Esophagus (tissue), 2 donors: ENCODE results near the gene NIT2. TPM values are rescaled to one million over a fixed set of nuclear protein-coding genes. Genes with fewer than 3 reads are reported as not detected.
"Not testable (repeated sequence)": the region's sequence is repeated elsewhere in the genome, so short reads cannot be mapped to it uniquely, and the experiment has no call there.

Experiments used
- H3K27ac ChIP-seq, 2 donors: one replicate each; pipeline ENCODE4 v1.5.1; 2013; ENCODE audit warnings: low read depth in 2 of 2, mild to moderate bottlenecking in 2 of 2, inconsistent platforms in 1 of 2, low read length in 1 of 2, moderate library complexity in 1 of 2
- H3K27me3 ChIP-seq, 2 donors: one replicate each; pipeline ENCODE4 v1.6.1; 2013; ENCODE audit warnings: low read length in 2 of 2, control low read depth in 1 of 2, mild to moderate bottlenecking in 1 of 2; ENCODE audit not compliant: insufficient read depth in 2 of 2, control insufficient read depth in 1 of 2
- H3K36me3 ChIP-seq, 2 donors: one replicate each; pipeline ENCODE4 v1.6.1; 2013; ENCODE audit warnings: low read length in 1 of 2; ENCODE audit not compliant: control insufficient read depth in 2 of 2, insufficient read depth in 2 of 2
- H3K4me1 ChIP-seq, 2 donors: one replicate each; pipeline ENCODE4 v1.6.1; 2013; ENCODE audit warnings: low read length in 1 of 2; ENCODE audit not compliant: control insufficient read depth in 2 of 2, insufficient read depth in 2 of 2
- H3K4me3 ChIP-seq, 2 donors: one replicate each; pipeline ENCODE4 v1.5.1; 2013; ENCODE audit warnings: low read length in 2 of 2, mild to moderate bottlenecking in 2 of 2, low read depth in 1 of 2, moderate library complexity in 1 of 2
- H3K9me3 ChIP-seq, 2 donors: one replicate each; pipeline ENCODE4 v1.6.1; 2013; ENCODE audit warnings: mild to moderate bottlenecking in 2 of 2, low read depth in 1 of 2, low read length in 1 of 2, moderate library complexity in 1 of 2; ENCODE audit not compliant: control insufficient read depth in 2 of 2, insufficient read depth in 1 of 2
- WGBS, 2 donors: extraction: QIAGEN DNeasy Blood & Tissue Kit; methylation state at CpG; one replicate each; pipeline ENCODE4 v1.1.7; 2013; 5-methylcytosine and 5-hydroxymethylcytosine counted together
- polyA plus RNA-seq, 2 donors: library from polyadenylated mRNA; stranded (reverse); fragments of 200-250 nt; gene quantifications; one replicate each; pipeline ENCODE4 v1.2.3, GENCODE V29; 2013
- donor health status: healthy with polysubstance abuse.
- donor health status: Bipolar disorder and iron deficiency.

The NIT2 gene
- polyA plus RNA-seq, 2 donors = 25.3 to 35.8 TPM

DNA sequence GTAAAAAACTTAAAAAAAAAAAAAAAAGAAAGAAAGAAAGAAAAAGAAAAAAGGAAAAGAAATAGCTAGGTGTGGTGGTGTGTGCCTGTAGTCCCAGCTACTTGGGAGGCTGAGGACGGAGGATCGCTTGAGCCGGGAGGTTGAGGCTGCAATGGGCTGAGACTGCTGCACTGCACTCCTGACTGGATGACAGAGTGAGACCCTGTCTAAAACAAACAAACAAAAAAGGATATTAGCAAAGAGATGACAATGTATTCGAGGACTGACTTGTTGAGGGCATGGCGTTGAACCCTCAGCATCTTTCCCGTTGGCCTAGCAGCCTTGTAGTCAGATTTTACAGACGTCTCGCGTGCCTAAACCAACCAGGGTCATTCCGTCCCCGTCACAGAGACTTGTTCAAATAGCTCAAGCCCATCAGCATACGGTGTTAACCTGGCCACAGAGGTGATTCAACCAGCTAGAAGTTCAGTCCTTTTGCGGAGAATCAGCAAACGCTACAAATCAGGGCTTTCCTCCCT, 528 bp upstream of the NIT2 start:
- 38 to 42% methylated on average over 14 of the region's 14 CpGs for WGBS, 2 donors
- H3K36me3 ChIP-seq = no peaks in the 10 kb centered on the region
- peaks cover 0 to 3% of the 10 kb centered on the region in 2 donors for H3K4me1 ChIP-seq
- no peaks in the 10 kb centered on the region for H3K9me3 ChIP-seq
- no peaks in the 10 kb centered on the region for H3K27me3 ChIP-seq
- peak overlapping the region; percentile 77 to 80 for H3K27ac ChIP-seq
- peak overlapping the region; percentile 76 to 93 for H3K4me3 ChIP-seq

DNA sequence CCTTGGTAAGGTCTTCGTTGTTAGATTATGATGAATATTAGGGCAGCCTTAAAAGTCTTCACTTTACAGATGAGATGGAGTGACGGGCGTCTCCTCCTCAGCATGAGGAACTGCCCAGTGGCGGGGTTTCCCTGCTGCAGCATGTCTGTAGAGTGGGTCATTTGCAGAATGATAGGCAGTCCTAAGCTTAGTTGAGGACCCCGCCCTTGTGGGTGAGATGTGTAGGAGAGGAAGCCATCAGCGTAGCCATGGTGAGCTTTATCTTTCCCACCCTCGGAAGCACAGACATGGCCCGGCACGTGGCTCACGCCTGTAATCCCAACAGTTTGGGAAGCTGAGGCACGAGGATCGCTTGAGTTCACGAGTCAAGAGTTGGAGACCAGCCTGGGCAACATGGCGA, 877 bp downstream of the NIT2 start:
- WGBS, 2 donors = 64 to 65% methylated on average over 14 of the region's 14 CpGs
- peaks cover 0 to 3% of the 10 kb centered on the region in 2 donors for H3K4me1 ChIP-seq
- no peak overlapping the region for H3K27ac ChIP-seq
- H3K36me3 ChIP-seq = no peaks in the 10 kb centered on the region
- no peaks in the 10 kb centered on the region for H3K9me3 ChIP-seq
- no peaks in the 10 kb centered on the region for H3K27me3 ChIP-seq
- peak overlapping the region in 1 of 2 donors; percentile 93 for H3K4me3 ChIP-seq

DNA sequence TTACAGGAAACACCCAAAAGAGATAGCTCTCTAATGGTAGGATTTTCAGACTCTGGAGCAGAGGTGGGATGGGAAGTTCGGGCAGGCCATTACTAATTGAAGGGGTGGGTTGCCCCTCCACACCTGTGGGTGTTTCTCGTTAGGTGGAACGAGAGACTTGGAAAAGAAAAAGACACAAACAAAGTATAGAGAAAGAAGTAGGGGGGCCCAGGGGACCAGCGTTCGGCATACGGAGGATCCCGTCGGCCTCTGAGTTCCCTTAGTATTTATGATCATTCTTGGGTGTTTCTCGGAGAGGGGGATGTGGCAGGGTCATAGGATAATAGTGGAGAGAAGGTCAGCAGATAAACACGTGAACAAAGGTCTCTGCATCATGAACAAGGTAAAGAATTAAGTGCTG, 1.7 kb downstream of the NIT2 start:
- H3K4me3 ChIP-seq, H3K4me1 ChIP-seq, H3K27ac ChIP-seq, H3K36me3 ChIP-seq, H3K27me3 ChIP-seq, H3K9me3 ChIP-seq: not testable (repeated sequence)
- 95 to 100% methylated on average over 9 to 10 of the region's 10 CpGs for WGBS, 2 donors

DNA sequence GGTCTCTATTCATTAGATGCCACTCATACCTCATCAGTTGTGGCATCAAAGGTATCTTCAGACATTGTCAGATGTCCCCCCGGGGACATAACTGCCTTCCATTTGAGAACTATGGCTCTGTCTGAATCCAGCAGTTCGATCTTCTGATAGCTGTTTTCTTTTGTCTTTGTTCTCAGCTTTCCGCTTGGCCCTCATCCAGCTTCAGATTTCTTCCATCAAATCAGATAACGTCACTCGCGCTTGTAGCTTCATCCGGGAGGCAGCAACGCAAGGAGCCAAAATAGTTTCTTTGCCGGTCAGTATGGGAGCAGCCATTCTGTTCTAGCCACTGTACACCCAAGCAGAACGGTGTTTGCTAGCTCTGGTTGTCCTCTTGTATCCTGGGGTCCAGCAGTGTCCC, 4.4 kb downstream of the NIT2 start:
- H3K27ac ChIP-seq = no peak overlapping the region
- H3K4me1 ChIP-seq = peaks cover 0 to 3% of the 10 kb centered on the region in 2 donors
- no peak overlapping the region for H3K4me3 ChIP-seq
- 88 to 90% methylated on average over 10 of the region's 10 CpGs for WGBS, 2 donors
- H3K36me3 ChIP-seq = peaks cover 0 to 3% of the 10 kb centered on the region in 2 donors
- no peaks in the 10 kb centered on the region for H3K9me3 ChIP-seq
- H3K27me3 ChIP-seq = no peaks in the 10 kb centered on the region

DNA sequence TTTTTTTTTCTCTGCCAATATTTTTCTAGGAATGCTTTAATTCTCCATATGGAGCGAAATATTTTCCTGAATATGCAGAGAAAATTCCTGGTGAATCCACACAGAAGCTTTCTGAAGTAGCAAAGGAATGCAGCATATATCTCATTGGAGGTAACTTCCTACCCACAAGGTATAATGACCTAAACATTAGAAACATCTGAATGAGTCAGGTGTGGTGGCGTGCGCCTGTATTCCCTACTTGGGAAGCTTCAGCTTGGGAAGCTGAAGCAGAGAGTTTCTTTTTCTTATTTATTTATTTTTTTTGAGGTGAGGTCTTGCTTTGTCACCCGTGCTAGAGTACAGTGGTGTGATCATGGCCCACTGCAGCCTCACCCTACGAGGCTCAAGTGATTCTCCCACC, 5.2 kb downstream of the NIT2 start:
- H3K27me3 ChIP-seq = no peaks in the 10 kb centered on the region
- WGBS, 2 donors = 94 to 96% methylated on average over 5 of the region's 5 CpGs
- no peak overlapping the region for H3K27ac ChIP-seq
- H3K4me3 ChIP-seq = no peak overlapping the region
- H3K36me3 ChIP-seq = peaks cover 0 to 3% of the 10 kb centered on the region in 2 donors
- no peaks in the 10 kb centered on the region for H3K9me3 ChIP-seq
- H3K4me1 ChIP-seq = peaks cover 0 to 3% of the 10 kb centered on the region in 2 donors

DNA sequence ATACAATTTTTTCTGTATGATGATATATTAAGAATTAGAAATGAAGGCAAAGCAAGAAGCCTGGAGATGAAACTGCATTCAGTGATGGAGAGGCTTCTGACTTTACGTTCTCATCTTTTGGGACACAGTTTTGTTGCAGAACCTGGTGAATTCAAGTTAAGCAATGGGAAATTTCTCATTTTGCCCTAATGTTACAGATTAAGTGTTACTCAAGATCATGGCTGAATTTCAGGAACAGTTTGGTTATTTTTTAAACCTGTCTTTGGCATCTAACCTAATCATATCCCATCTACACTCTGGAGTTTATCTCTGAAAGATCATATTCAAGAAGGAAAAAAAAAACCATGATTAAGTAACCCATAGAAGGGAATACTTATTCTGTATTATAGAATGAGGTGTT, 6.0 kb downstream of the NIT2 start:
- peaks cover 0 to 1% of the 10 kb centered on the region in 2 donors for H3K4me1 ChIP-seq
- H3K4me3 ChIP-seq = no peak overlapping the region
- no peak overlapping the region for H3K27ac ChIP-seq
- WGBS, 2 donors = 97 to 100% methylated on average over 1 of the region's 1 CpG
- no peaks in the 10 kb centered on the region for H3K27me3 ChIP-seq
- H3K9me3 ChIP-seq = no peaks in the 10 kb centered on the region
- peaks cover 3% of the 10 kb centered on the region in 2 donors for H3K36me3 ChIP-seq

DNA sequence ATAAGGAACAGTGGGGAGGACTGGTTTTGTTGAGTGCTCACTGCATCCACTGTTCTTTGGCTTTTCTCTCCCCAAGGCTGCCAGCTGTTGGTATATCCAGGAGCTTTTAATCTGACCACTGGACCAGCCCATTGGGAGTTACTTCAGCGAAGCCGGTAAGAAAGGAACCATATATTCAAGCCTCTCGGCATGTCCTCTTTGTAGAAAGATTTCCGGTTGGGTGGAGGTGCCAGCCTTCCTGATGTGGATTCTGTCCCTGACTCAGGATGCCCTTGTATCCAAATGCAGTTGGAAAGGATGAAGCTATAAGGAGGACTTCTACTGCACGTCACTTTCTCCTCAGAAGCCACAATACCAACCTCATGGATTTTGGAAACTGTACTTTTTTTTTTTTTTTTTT, 14.2 kb downstream of the NIT2 start:
- WGBS, 2 donors = 93 to 94% methylated on average over 5 of the region's 5 CpGs
- Histone ChIP-seq H3K27ac (no peak overlapping the region), H3K9me3 (peaks cover 0 to 3% of the 10 kb centered on the region in 2 donors), H3K4me1 (no peaks in the 10 kb centered on the region), H3K27me3 (no peaks in the 10 kb centered on the region), H3K36me3 (peaks cover 22% of the 10 kb centered on the region in 2 donors), H3K4me3 (no peak overlapping the region)

DNA sequence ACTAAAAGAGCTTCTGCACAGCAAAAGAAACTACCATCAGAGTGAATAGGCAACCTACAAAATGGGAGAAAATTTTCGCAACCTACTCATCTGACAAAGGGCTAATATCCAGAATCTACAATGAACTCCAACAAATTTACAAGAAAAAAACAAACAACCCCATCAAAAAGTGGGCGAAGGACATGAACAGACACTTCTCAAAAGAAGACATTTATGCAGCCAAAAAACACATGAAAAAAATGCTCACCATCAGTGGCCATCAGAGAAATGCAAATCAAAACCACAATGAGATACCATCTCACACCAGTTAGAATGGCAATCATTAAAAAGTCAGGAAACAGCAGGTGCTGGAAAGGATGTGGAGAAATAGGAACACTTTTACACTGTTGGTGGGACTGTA, 17.2 kb downstream of the NIT2 start:
- not testable (repeated sequence) for H3K9me3 ChIP-seq, H3K27ac ChIP-seq, H3K4me1 ChIP-seq, H3K4me3 ChIP-seq, H3K27me3 ChIP-seq
- peaks cover 19 to 22% of the 10 kb centered on the region in 2 donors for H3K36me3 ChIP-seq
- 92 to 100% methylated on average over 1 of the region's 2 CpGs for WGBS, 2 donors

DNA sequence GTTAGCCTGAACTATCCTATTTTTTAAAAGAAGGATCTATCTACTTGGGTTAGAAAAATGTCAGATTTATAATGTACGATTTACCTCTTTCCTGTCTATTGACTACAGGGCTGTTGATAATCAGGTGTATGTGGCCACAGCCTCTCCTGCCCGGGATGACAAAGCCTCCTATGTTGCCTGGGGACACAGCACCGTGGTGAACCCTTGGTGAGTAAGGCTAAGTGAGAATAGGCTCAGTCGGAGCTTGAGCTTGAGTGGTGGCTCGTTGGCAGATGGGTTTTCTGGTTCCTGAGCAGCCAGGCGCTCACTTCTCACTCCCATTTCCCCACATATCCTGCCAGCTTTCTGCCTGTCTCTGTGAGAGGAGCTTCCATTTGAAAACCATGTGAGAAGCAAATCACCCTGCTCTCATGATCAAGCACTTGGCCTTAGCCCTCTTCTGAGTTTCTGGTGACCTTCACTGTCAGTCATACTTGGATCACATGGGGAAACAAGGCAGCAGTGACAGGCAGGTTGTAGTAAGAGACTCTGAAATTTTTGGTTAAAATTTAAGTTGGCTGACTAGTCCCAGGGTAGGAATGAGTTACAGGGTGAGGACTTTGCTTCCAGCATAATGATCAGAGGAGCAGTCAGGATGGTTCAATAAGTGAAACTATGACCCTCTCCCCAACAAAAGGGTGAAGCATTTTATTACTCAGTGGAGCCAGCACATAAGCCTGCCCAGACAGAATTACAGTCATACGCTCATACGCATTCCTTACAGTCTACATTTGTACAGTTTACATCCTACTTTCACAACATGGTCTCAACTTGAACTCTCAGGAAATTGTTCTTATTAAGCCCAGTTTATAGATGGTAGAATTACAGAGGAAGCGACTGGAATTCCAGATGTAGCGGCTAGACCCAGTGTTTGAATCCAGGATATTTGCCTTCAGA, 18.0 kb downstream of the NIT2 start:
- H3K36me3 ChIP-seq = peaks cover 19 to 22% of the 10 kb centered on the region in 2 donors
- H3K9me3 ChIP-seq = peaks cover 0 to 3% of the 10 kb centered on the region in 2 donors
- H3K4me3 ChIP-seq = no peak overlapping the region
- no peaks in the 10 kb centered on the region for H3K27me3 ChIP-seq
- WGBS, 2 donors = 92% methylated on average over 10 of the region's 10 CpGs
- H3K4me1 ChIP-seq = no peaks in the 10 kb centered on the region
- no peak overlapping the region for H3K27ac ChIP-seq
